Amniotic epithelial cell (primary cell): Measurements from ENCODE around the gene HMGCS1.
A peak's percentile ranks its signal among the peaks of the same experiment; 100 is the strongest.
"Not testable (repeated sequence)": the region's sequence is repeated elsewhere in the genome, so short reads cannot be mapped to it uniquely, and the experiment has no call there.

ENCODE experiments used
- DNase-seq: peaks from one replicate; pipeline ENCODE4 v3.0.0-alpha.2; 2010; ENCODE audit warnings: low read depth

HMGCS1 gene

GRCh38 chr5:43312076-43312661 lies 1.0 kb downstream of the HMGCS1 start:
- no peak for DNase-seq

DNA sequence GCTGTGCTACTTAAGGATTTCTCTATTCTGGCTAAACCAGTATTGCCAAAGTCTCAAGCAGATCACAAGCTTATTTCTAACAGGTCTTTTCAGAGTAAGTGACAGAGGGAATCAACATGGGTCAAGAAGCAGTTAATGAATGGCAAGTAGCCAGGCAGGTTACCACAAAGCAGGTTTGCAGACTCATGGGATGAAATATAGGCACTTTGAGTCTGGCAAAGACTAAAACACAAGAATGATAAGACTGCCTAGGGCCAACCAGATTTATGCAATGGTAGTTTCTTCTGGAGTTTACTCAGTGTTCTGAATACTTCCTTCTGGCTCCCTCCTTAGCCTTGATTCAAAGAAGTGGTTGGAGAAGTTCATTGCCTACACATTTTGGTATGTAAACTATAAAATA lies 3.6 kb downstream of the HMGCS1 start:
- DNase-seq, result peak; percentile 62

- DNase-seq, result no peak
Measured at GRCh38 chr5:43309122-43309521, 4.1 kb downstream of the HMGCS1 start.

DNA sequence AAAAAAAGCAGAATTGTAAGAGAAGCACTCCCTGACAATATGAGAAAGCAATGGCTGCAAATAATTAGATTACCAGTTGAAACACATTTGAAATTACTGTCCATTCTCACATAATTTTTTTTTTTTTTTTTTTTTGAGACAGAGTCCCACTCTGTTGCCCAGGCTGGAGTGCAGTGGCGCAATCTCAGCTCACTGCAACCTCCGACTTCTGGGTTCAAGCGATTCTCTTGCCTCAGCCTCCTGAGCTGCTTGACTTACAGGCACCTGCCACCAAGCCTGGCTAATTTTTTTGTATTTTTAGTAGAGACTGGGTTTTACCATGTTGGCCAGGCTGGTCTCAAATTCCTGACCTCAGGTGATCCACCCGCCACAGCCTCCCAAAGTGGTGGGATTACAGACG lies 6.3 kb downstream of the HMGCS1 start:
- DNase-seq, result not testable (repeated sequence)

DNA sequence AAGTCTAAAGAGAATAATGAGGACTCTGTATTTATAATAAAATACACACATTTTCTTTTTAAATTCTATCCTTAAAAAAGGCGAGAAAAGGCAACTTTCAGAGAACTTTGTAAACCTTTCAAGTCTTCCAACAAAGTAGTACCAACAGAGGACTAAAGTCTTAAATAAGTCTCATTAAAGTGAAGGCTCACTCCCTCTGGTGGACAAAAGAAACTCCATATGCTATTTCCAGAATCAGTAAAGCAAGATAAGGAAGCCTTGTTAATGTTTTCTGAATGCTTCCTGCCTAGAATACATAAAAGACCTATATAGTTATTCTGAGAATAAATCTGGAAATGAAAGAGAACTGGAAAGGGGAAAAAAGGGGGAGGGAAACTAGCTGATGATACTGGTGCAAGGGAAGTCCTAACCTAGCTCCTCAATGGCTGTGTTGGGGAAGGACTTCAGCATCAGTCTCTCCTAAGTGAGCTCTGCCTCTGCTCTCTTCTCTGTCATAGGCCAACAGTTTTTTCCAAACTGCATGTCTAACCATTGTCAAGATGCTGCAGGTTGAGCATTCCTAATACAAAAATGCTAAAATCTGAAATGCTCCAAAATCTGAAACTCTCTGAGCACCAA lies 7.2 kb downstream of the HMGCS1 start:
- peak; percentile 72 for DNase-seq

DNA sequence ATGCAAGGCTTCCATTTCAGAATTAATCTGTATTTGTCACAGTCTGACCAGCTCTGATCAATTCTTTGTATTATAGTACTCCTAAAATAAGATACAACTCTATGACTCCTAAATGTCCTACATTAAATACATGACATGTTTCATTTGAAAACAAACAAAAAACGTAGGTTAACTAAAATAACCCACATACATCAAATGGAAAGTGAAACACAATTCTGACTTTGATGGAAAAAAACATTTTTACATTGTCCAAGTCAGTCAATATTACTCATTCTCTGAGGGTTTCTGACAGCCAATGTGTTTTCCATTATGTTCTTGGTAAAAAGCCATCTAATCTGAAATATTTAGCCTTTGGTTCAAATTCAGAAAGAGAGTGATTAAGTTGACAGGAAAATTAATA lies 8.7 kb downstream of the HMGCS1 start:
- DNase-seq, result no peak

DNA sequence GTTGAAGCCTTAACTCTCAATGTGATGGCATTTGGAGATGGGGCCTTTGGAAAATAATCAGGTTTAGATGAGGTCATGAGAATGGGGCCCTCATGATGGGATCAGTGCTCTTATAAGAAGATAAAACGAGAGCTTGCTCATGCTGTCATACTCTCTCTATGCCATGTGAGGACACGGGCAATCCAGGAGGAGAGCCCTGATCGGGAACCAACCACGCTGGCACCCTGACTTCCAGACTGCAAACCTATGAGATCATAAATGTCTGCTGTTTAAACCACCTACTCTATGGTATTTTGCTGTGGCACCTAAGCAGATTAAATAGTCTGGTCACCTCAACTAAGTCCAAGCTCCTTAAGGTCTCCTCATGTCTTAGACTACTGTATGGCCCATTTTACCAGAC lies 10.0 kb downstream of the HMGCS1 start:
- no peak for DNase-seq

DNA sequence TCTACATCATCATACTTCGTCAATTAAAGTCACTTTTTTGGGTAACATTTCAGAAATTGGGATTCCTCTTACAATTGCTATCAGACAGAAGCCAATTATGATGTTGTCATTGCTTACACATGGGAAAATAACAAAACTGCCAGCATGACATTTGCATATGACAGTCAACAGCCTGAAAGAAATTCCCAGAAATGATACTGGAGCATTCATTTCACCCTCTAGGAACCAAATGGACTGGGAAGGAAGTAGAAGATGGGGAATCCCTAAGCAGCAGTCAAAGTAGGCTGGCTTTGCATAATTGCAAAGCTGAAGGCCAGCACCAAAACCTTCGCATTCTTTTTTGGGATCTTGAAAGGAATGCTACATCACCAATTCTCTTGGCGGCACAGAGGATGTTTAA lies 10.7 kb downstream of the HMGCS1 start:
- no peak for DNase-seq

DNA sequence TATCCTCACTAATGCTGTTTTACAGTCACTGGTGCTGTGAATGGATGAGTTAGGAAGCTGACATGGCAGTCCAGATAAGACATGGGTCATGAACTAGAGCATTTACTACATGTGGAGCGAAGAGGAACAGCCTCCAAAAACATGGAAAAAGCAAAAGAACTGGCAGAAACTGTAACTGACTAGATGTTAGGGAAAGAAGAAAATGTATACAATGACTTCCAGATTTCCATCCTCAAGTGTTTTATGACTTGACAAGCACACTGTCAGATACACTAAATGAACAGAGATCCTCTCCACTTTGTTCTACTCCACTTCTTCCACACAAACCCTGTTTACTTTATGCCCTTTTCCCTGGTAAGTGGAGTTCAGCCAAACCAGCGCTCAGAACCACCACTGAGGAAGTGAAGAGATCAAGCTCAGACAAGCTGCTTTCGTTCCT lies 11.5 kb downstream of the HMGCS1 start:
- DNase-seq, result no peak

- DNase-seq, result no peak
Measured at GRCh38 chr5:43300112-43300511, 13.1 kb downstream of the HMGCS1 start.

GRCh38 chr5:43298443-43298842 lies 14.8 kb downstream of the HMGCS1 start:
- no peak for DNase-seq

DNA sequence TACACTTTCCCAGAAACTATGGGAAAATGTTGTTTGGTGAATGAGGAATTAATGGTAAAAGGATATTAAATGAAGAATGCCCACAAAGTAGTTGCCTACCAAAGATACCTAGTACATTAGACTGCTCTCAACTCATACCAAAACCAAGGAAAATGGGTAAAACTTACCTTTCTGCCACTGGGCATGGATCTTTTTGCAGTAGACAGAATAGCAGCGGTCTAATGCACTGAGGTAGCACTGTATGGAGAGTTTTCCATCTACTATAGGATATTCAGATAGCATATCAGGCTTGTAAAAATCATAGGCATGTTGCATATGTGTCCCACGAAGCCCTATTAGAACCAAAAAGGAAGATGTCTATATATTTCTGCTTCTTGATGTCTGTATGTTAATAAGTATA lies 16.4 kb downstream of the HMGCS1 start:
- no peak for DNase-seq

DNA sequence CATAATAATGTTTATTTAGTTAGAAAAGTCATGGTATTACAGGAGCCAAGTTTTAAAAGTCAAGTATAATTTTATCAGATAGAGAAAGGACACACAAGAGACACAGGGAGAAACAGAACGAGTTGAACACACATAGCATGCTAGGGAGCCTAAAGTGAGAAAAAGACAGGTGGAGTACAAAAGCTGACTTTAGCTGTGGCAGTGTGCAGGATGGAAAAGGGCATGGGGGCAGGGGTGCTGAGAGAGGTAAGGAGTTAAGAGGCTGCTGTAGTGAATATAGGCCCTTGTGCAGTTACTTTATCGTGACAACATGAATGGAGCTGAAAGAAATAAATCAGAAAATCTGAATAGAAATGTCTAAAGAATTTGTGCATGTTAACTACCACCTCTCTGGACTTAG lies 18.0 kb downstream of the HMGCS1 start:
- no peak for DNase-seq

- peak; percentile 92 for DNase-seq
Measured at GRCh38 chr5:43294226-43294625, 19.0 kb downstream of the HMGCS1 start.

GRCh38 chr5:43290726-43291125 lies 22.5 kb downstream of the HMGCS1 start:
- DNase-seq, result peak; percentile 13

- DNase-seq, result no peak
Measured at GRCh38 chr5:43288269-43288831, 24.9 kb downstream of the HMGCS1 start.

DNA sequence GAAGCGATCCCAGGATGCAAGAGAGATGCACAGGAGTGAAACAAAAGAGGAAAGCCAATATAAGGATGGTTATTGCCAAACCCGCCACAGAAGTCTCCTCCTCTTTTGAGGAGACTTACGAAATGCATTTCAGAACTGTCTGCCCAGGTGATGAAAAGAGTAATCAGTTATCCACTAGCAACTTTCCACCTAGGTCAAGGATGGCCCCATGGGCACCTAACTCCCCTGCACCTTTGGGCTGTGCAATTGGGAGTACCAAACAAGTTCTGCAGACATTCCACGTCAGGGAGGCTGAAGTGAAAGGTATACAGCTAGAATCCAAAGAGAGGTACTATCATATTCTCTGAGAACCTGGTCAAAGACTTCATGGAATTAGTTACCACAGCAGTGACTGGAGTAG lies 25.7 kb downstream of the HMGCS1 start:
- DNase-seq, result no peak

DNA sequence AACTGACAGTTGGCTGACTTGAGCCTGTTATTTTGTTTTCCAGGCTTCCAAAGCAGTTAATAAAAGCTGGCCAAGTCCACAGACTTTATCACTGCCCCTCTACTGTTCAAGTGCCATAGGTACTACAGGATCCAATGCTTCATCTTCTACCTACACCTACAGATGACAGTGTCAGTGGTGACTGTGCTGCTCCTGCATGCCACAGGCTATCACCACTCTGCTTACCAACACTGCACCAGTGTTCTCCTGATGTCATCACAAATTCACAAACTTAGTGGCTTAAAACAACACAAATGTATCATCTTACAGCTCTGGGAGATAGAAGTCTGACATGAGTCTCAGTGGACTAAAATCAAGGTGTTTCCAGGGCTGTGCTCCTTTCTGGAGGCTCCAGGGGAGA lies 26.6 kb downstream of the HMGCS1 start:
- DNase-seq, result no peak

DNA sequence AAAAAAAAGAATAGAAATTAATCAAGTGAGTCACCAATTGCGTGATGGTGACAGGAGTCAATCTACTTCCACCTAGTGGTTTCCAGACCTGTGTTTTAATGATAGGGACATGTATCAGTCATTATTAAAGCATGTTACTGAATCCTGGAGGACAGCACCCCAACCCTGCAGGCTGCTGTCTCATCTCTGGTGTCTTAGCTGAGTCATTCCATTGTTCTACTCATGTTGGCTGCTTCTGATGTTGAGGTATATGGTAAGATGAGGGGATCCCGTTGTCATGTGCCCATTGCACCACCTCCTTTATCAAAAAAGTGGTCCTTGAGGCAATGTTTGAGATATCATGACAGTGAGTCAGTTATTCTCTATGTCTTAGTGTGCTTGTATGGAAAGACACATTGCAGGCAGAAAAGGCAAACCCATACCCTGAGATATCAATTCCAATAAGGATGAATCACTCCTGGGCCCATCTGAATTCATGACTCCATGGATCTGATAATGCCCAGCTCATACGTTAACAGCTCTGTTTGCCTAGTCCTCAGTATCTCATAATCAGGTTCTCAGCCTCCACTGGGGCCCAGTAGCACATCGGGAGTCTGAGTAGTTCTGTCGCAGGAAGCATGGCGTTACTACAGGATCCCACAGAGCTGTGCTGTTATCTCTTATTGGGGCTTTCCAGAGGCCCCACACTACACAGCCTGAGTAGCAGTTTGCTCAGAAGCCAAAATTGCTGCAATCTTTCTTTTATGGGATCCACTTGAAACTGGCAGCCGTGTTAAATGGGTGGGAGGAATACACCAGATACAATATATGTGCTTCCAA lies 31.2 kb downstream of the HMGCS1 start:
- DNase-seq, result peak; percentile 51

DNA sequence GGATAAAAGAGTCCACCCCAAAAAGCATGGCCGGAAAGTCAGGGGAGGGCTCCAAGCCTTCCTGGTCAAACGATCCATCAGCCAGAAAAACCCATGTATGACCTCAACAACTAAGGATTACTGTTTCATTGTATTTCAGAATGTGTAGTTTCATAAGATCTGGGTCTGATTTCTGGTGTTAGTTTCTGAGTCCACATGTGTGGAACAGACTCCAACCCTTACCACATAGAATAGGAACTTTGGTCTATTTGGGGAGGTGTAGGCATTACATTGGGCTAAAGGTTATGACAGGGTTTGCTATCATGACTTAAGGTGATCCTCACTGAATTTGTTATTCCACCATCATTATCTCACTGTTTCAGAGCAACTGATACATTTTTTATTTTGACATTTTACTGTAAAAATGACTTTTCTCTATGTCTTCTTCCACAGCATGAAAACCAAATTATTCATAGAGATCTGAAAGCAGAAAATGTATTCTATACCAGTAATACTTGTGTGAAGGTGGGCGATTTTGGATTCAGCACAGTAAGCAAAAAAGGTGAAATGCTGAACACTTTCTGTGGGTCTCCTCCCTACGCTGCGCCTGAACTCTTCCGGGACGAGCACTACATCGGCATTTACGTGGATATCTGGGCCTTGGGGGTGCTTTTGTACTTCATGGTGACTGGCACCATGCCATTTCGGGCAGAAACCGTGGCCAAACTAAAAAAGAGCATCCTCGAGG lies 33.5 kb downstream of the HMGCS1 start:
- no peak for DNase-seq

GRCh38 chr5:43275391-43275790 lies 37.8 kb downstream of the HMGCS1 start:
- DNase-seq, result no peak

DNA sequence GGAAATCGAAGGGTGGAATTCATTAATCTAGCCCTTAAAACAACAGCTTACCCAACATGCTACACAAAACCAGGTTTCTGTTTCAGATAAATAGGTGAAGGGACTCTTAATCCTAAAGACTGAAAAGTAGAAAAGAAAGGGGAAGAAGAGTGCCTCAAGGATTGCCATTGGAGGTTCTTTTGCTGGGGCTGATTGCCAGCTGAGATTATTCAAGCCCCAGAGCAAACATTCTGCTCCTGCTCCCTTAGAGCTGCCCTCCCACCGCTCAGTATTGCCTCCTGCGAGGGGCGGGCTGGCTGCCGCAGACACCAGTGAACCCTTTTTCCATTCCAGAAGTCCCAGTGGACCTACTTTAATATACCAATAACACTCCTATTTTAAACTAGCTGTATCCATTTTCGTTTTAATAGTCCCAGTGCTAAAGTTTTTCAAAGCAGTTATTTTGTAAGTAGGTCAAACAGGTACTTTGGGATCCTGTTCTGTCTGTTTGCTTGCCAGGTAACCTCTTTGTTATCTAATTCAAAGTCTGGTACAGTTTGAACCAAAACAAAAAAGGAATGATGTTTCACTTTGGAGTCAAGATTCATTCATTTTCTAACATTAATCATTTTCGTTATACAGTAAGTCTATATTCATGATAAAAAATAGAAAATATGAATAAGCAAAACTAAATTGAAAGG lies 38.6 kb downstream of the HMGCS1 start:
- DNase-seq, result no peak
